Skeletal muscle tissue (tissue), 5 donors: ENCODE results near the gene HBA2. TPM values are rescaled to one million over a fixed set of nuclear protein-coding genes. Genes with fewer than 3 reads are reported as not detected.

Experiments used
- H3K27ac ChIP-seq: one replicate; pipeline ENCODE4 v1.7.0; 2013; ENCODE audit warnings: mild to moderate bottlenecking, low read depth, low read length, inconsistent platforms
- H3K27me3 ChIP-seq, 3 donors: one replicate each; pipeline ENCODE4 v1.7.0; 2013; ENCODE audit warnings: low read length in 3 of 3; ENCODE audit not compliant: control insufficient read depth in 3 of 3, insufficient read depth in 3 of 3
- H3K36me3 ChIP-seq, 3 donors: one replicate each; pipeline ENCODE4 v1.7.0; 2013; ENCODE audit warnings: low read length in 3 of 3; ENCODE audit not compliant: control insufficient read depth in 3 of 3, insufficient read depth in 3 of 3
- H3K4me1 ChIP-seq, 3 donors: one replicate each; pipeline ENCODE4 v1.7.0; 2013; ENCODE audit warnings: low read length in 3 of 3, mild to moderate bottlenecking in 3 of 3; ENCODE audit not compliant: control insufficient read depth in 3 of 3, insufficient read depth in 3 of 3
- H3K4me3 ChIP-seq, 3 donors: one replicate each; pipeline ENCODE4 v1.7.0; 2013; ENCODE audit warnings: low read length in 3 of 3
- H3K9ac ChIP-seq, 3 donors: one replicate each; pipeline ENCODE4 v1.7.0; 2013; ENCODE audit warnings: low read length in 3 of 3, mild to moderate bottlenecking in 3 of 3, moderate library complexity in 2 of 3, low read depth in 1 of 3
- H3K9me3 ChIP-seq, 3 donors: one replicate each; pipeline ENCODE4 v1.7.0; 2013; ENCODE audit warnings: low read length in 3 of 3; ENCODE audit not compliant: control insufficient read depth in 3 of 3
- small RNA-seq: library from RNA; depleted of rRNA; stranded (forward); fragments of <200 nt; gene quantifications from one replicate; pipeline ENCODE3, GENCODE V24; 2014
- total RNA-seq: library from RNA; depleted of rRNA; stranded (reverse); fragments of >200 nt; gene quantifications from one replicate; pipeline ENCODE4 v1.2.3, GENCODE V29; 2014
- donor health status: Osteomylitis.

Gene HBA2
- total RNA-seq, 1 donor from 2014 or later, result 5,761 TPM

GRCh38 chr16:220021-220420 lies 47.3 kb downstream of the HBA2 start:
- no peaks in the 10 kb centered on the region for H3K9me3 ChIP-seq
- no peak overlapping the region for H3K9ac ChIP-seq
- H3K36me3 ChIP-seq, result peaks cover 25 to 54% (median 47%) of the 10 kb centered on the region in 3 donors

More at GRCh38 chr16:220021-220420, 47.3 kb downstream of the HBA2 start:
- Histone ChIP-seq H3K27ac (no peak overlapping the region), H3K4me1 (no peaks in the 10 kb centered on the region), H3K27me3 (no peaks in the 10 kb centered on the region), H3K4me3 (no peak overlapping the region)

Small RNAs within 50 kb of the gene (small RNA-seq; reads per million reads assigned to genes)
- not detected for gene RF00019

Other genes with a start within 250 kb of the HBA2 start
- gene POLR3K, start 119.3 kb upstream of the HBA2 start, total RNA-seq, result 4.2 TPM
- gene SNRNP25, start 119.0 kb upstream of the HBA2 start, total RNA-seq, result 16.2 TPM
- 19.8 TPM for gene RHBDF1, start 100.2 kb upstream of the HBA2 start, total RNA-seq
- 72.0 TPM for gene MPG, start 94.7 kb upstream of the HBA2 start, total RNA-seq
- gene NPRL3, start 34.2 kb upstream of the HBA2 start, total RNA-seq, result 12.5 TPM
- gene HBZ, start 20.2 kb upstream of the HBA2 start, total RNA-seq, result 1.0 TPM
- 151 TPM for gene HBM, start 6.9 kb upstream of the HBA2 start, total RNA-seq
- gene HBA1, start 3.8 kb downstream of the HBA2 start, total RNA-seq, result 2,922 TPM
- gene HBQ1, start 7.6 kb downstream of the HBA2 start, total RNA-seq, result 14.1 TPM
- gene LUC7L, start 56.6 kb downstream of the HBA2 start, total RNA-seq, result 38.1 TPM
- 23.5 TPM for gene FAM234A, start 61.9 kb downstream of the HBA2 start, total RNA-seq
- 0.52 TPM for gene RGS11, start 103.1 kb downstream of the HBA2 start, total RNA-seq
- 1.0 TPM for gene ARHGDIG, start 107.7 kb downstream of the HBA2 start, total RNA-seq
- gene PDIA2, start 110.3 kb downstream of the HBA2 start, total RNA-seq, result under 0.01 TPM
- gene AXIN1, start 179.8 kb downstream of the HBA2 start, total RNA-seq, result 8.9 TPM
- gene MRPL28, start 197.7 kb downstream of the HBA2 start, total RNA-seq, result 43.3 TPM
- gene PGAP6, start 209.1 kb downstream of the HBA2 start, total RNA-seq, result 11.0 TPM
- 21.4 TPM for gene NME4, start 224.3 kb downstream of the HBA2 start, total RNA-seq
- gene DECR2, start 229.0 kb downstream of the HBA2 start, total RNA-seq, result 2.6 TPM